IMR-90 (cell line): ENCODE measurements around the gene PCSK1N. TPM values are rescaled to one million over a fixed set of nuclear protein-coding genes. Genes with fewer than 3 reads are reported as not detected.

Source experiments
- ATAC-seq: fragments of 200-7000 bp; cut with Tn5 transposase; 2 replicates; pipeline ENCODE4 v1.9.1; 2020; ENCODE audit warnings: low read depth, mild to moderate bottlenecking, moderate library complexity
- BruUV-seq: library from RNA; stranded (reverse); fragments of 400-500 nt; replicated peaks from 2 replicates; lab custom pipeline; 2021; lab: Mats Ljungman, UMichigan
- CTCF ChIA-PET: fragments of 300-600 bp; formaldehyde crosslinking; extraction: SDS; loops from one replicate; lab custom pipeline; 2021; ENCODE audit warnings: antibody characterized with exemption; lab: Yijun Ruan, JAX
- POLR2A ChIA-PET: fragments of 300-600 bp; sonication (Branson Sonifier 250); formaldehyde crosslinking; loops from one replicate; lab custom pipeline; 2022; ENCODE audit warnings: antibody characterized with exemption; ENCODE audit not compliant: unreplicated experiment; lab: Charles Lee
- DNase-seq: peaks from one replicate; pipeline ENCODE4 v3.0.0; 2013
- H2AFZ ChIP-seq: replicated peaks from 2 replicates; pipeline ENCODE3; 2013; ENCODE audit warnings: low read length, mild to moderate bottlenecking; ENCODE audit not compliant: poor library complexity
- H2AK5ac ChIP-seq: 2 replicates; pipeline ENCODE4 v1.6.1; 2013; ENCODE audit warnings: low read depth, low read length, inconsistent platforms
- H2AK9ac ChIP-seq: replicated peaks from 2 replicates; pipeline ENCODE3; 2013; ENCODE audit warnings: mild to moderate bottlenecking, low read depth, low read length, moderate library complexity; ENCODE audit not compliant: poor library complexity
- H2BK120ac ChIP-seq: 2 replicates; pipeline ENCODE4 v1.6.1; 2013; ENCODE audit warnings: low read depth, low read length, inconsistent platforms
- H2BK15ac ChIP-seq: 3 replicates; pipeline ENCODE4 v1.6.1; 2013; ENCODE audit warnings: low read depth, low read length, inconsistent platforms
- H2BK20ac ChIP-seq: 2 replicates; pipeline ENCODE4 v1.6.1; 2013; ENCODE audit warnings: low read depth, mild to moderate bottlenecking, inconsistent platforms, low read length, moderate library complexity
- H2BK5ac ChIP-seq: 2 replicates; pipeline ENCODE4 v1.6.1; 2013; ENCODE audit warnings: mild to moderate bottlenecking, low read depth, low read length, inconsistent platforms; ENCODE audit not compliant: poor library complexity, severe bottlenecking
- H3K14ac ChIP-seq: replicated peaks from 2 replicates; pipeline ENCODE4 v1.6.1; 2013; ENCODE audit warnings: low read depth, low read length, inconsistent platforms
- H3K18ac ChIP-seq: 2 replicates; pipeline ENCODE4 v1.6.1; 2013; ENCODE audit warnings: low read depth, low read length, control low read depth
- H3K23ac ChIP-seq: 2 replicates; pipeline ENCODE4 v1.6.1; 2013; ENCODE audit warnings: low read depth, low read length, inconsistent platforms
- H3K27ac ChIP-seq: 2 replicates; pipeline ENCODE4 v1.5.1; 2013; ENCODE audit warnings: mild to moderate bottlenecking, control low read depth, low read length; ENCODE audit not compliant: insufficient read depth
- H3K27me3 ChIP-seq: 2 replicates; pipeline ENCODE4 v1.6.1; 2013; ENCODE audit warnings: low read length; ENCODE audit not compliant: control insufficient read depth, insufficient read depth
- H3K36me3 ChIP-seq: 2 replicates; pipeline ENCODE4 v1.6.1; 2013; ENCODE audit warnings: low read length, mixed read lengths; ENCODE audit not compliant: control insufficient read depth, insufficient read depth
- H3K4ac ChIP-seq: 2 replicates; pipeline ENCODE4 v1.6.1; 2013; ENCODE audit warnings: low read depth, low read length, inconsistent platforms
- H3K4me1 ChIP-seq: 2 replicates; pipeline ENCODE4 v1.6.1; 2013; ENCODE audit warnings: low read length, mixed read lengths; ENCODE audit not compliant: control insufficient read depth, insufficient read depth
- H3K4me2 ChIP-seq: 2 replicates; pipeline ENCODE4 v1.6.1; 2013; ENCODE audit warnings: low read depth, mild to moderate bottlenecking, control low read depth, low read length, moderate library complexity
- H3K4me3 ChIP-seq: 2 replicates; pipeline ENCODE4 v1.5.1; 2013; ENCODE audit warnings: low read depth, mild to moderate bottlenecking, control low read depth, low read length, moderate library complexity; ENCODE audit not compliant: insufficient read depth
- H3K56ac ChIP-seq: 2 replicates; pipeline ENCODE4 v1.6.1; 2013; ENCODE audit warnings: low read length, inconsistent platforms; ENCODE audit not compliant: insufficient read depth; ENCODE audit errors: extremely low read depth
- H3K79me1 ChIP-seq, 2 experiments: 2 replicates each; pipeline ENCODE4 v1.6.1; 2013; ENCODE audit warnings: low read length in 2 of 2, inconsistent platforms in 1 of 2, low read depth in 1 of 2
- H3K9ac ChIP-seq: 2 replicates; pipeline ENCODE4 v1.6.1; 2013; ENCODE audit warnings: low read depth, low read length, control low read depth
- H3K9me1 ChIP-seq: 2 replicates; pipeline ENCODE4 v1.6.1; 2013; ENCODE audit warnings: low read length, inconsistent platforms; ENCODE audit not compliant: insufficient read depth
- H3K9me3 ChIP-seq: 2 replicates; pipeline ENCODE4 v1.6.1; 2013; ENCODE audit warnings: low read length; ENCODE audit not compliant: control insufficient read depth, insufficient read depth
- H4K20me1 ChIP-seq: 2 replicates; pipeline ENCODE4 v1.6.1; 2013; ENCODE audit warnings: low read length, inconsistent platforms; ENCODE audit not compliant: insufficient read depth
- H4K5ac ChIP-seq: 2 replicates; pipeline ENCODE4 v1.6.1; 2013; ENCODE audit warnings: mild to moderate bottlenecking, low read depth, low read length, control low read depth
- H4K8ac ChIP-seq, 2 experiments: 2 replicates each; pipeline ENCODE4 v1.6.1; 2013; ENCODE audit warnings: low read depth in 2 of 2, low read length in 2 of 2, control low read depth in 1 of 2, inconsistent platforms in 1 of 2
- H4K91ac ChIP-seq: 2 replicates; pipeline ENCODE4 v1.6.1; 2013; ENCODE audit warnings: low read depth, low read length, inconsistent platforms; ENCODE audit not compliant: insufficient read depth
- CTCF ChIP-seq: conservative IDR thresholded peaks from 2 replicates; pipeline ENCODE4 v1.5.1; 2012; ENCODE audit warnings: mild to moderate bottlenecking, low read depth, low read length, improper control_type of control experiment
- ELK1 ChIP-seq: fragments of 150-350 bp; IDR thresholded peaks from 2 replicates; pipeline ENCODE4 v1.6.1; 2016; ENCODE audit warnings: low read depth, mild to moderate bottlenecking, low read length, moderate library complexity, borderline replicate concordance
- MAZ ChIP-seq: IDR thresholded peaks from 2 replicates; pipeline ENCODE4 v1.6.1; 2012; ENCODE audit warnings: low read depth, mild to moderate bottlenecking, low read length, improper control_type of control experiment, moderate library complexity, borderline replicate concordance
- MXI1 ChIP-seq: IDR thresholded peaks from 2 replicates; pipeline ENCODE4 v1.6.1; 2012; ENCODE audit warnings: low read depth, mild to moderate bottlenecking, low read length, moderate library complexity, borderline replicate concordance
- NFE2L2 ChIP-seq: fragments of 150-350 bp; IDR thresholded peaks from 2 replicates; pipeline ENCODE4 v1.6.1; 2016; ENCODE audit warnings: low read depth, mild to moderate bottlenecking, low read length
- RAD21 ChIP-seq: IDR thresholded peaks from 2 replicates; pipeline ENCODE4 v1.6.1; 2012; ENCODE audit warnings: low read length, improper control_type of control experiment
- WGBS, 2 experiments: methylation state at CpG; one replicate each; pipeline versions ENCODE4 v1.1.5 to v1.1.7; 2013; ENCODE audit warnings: missing lambda C conversion rate in 2 of 2; ENCODE audit not compliant: insufficient read length in 1 of 2; ENCODE audit errors: extremely low coverage in 2 of 2; 5-methylcytosine and 5-hydroxymethylcytosine counted together
- dilution Hi-C: fragments of 300-500 bp; cut with HindIII; formaldehyde crosslinking; loops from one replicate; pipeline ENCODE4 v1.14.3; 2018; ENCODE audit warnings: low sequenced_read_pairs; ENCODE audit not compliant: unreplicated experiment
- in situ Hi-C: fragments of 300-500 bp; cut with MboI; formaldehyde crosslinking; loops from 3 replicates; pipeline ENCODE4 v1.14.3; 2019; ENCODE audit warnings: low sequenced_read_pairs, inconsistent platforms, mixed read lengths
- intact Hi-C: fragments of 100-400 bp; cut with micrococcal nuclease; formaldehyde crosslinking; loops from 2 replicates; pipeline ENCODE4 v1.10.0; 2022
- polyA plus RNA-seq, 3 experiments: library from polyadenylated mRNA; depleted of rRNA; stranded (reverse); fragments of >200 nt; gene quantifications; 2 replicates each; pipeline ENCODE4 v1.2.3, GENCODE V29; 2012; ENCODE audit warnings: low replicate concordance in 1 of 3
- total RNA-seq: library from RNA; depleted of rRNA; stranded (reverse); fragments of >200 nt; gene quantifications from 2 replicates; pipeline ENCODE4 v1.2.3, GENCODE V29; 2012
- TF ChIP-seq, protein P1 (sequence below): fragments of 150-350 bp; IDR thresholded peaks from 2 replicates; pipeline ENCODE4 v1.6.1; 2017; ENCODE audit warnings: mild to moderate bottlenecking, antibody characterized with exemption, low read length, low read depth

PCSK1N gene
- total and polyA plus RNA-seq, 2 of the 4 experiments (the other 2 are of a cell fraction) = 0.12 TPM; not detected in 1

DNA sequence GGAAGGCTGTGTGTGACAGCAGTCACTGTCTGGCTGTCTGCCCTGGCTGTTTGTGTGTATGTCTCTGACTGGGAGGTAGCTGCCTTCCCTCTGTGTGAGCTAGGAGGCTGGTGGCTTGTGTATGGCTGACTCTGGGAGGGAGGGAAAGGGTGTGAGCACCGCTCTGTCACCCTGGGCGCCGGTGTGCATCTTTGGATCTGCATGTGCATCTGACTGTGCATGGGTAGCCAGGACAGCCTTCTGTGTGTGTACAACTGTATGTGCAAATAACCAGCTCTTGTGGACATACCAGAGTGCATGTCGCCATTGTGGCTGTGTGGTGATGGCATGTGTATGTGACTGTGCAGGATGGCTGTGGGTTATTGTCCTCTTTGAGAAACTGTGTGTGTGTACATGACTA, 16.5 kb downstream of the PCSK1N start:
- DNase-seq (no peak), ATAC-seq (no peak)
- no peak overlapping the region for H3K9ac ChIP-seq
- no peak overlapping the region for H2BK20ac ChIP-seq
- H3K14ac ChIP-seq = no peak overlapping the region
- no peak overlapping the region for H3K23ac ChIP-seq
- no peaks in the 10 kb centered on the region for H4K20me1 ChIP-seq
- H3K56ac ChIP-seq = no peak overlapping the region
- no peaks in the 10 kb centered on the region for H3K4me1 ChIP-seq
- TF ChIP-seq MAZ (no peak), MXI1 (no peak), CTCF (no peak), RAD21 (no peak), ELK1 (no peak), NFE2L2 (no peak)
- TF ChIP-seq, protein P1, sequence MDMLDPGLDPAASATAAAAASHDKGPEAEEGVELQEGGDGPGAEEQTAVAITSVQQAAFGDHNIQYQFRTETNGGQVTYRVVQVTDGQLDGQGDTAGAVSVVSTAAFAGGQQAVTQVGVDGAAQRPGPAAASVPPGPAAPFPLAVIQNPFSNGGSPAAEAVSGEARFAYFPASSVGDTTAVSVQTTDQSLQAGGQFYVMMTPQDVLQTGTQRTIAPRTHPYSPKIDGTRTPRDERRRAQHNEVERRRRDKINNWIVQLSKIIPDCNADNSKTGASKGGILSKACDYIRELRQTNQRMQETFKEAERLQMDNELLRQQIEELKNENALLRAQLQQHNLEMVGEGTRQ = no peak
- no peak overlapping the region for H2AK9ac ChIP-seq
- CTCF ChIA-PET = no interaction called here
- H3K27me3 ChIP-seq = no peaks in the 10 kb centered on the region
- no peak overlapping the region for H3K4me3 ChIP-seq
- POLR2A ChIA-PET = no interaction called here
- no peaks in the 10 kb centered on the region; the same call in 1 of the 2 replicates for H3K9me3 ChIP-seq
- no peak overlapping the region for H2BK15ac ChIP-seq
- no peaks in the 10 kb centered on the region for H3K79me1 ChIP-seq
- dilution Hi-C loops (no loop called here), intact Hi-C loops (no loop called here), in situ Hi-C loops (no loop called here)
- H3K9me1 ChIP-seq = no peaks in the 10 kb centered on the region
- 77% methylated on average over 3 of the region's 4 CpGs; no CpG with 5 or more reads in 1 of the 2 experiments for WGBS, 2 experiments
- H4K91ac ChIP-seq = no peak overlapping the region
- no peak overlapping the region for H3K4ac ChIP-seq
- no TSS peak for BruUV-seq
- no peak overlapping the region for H4K5ac ChIP-seq
- peaks cover 27% of the 10 kb centered on the region for H3K36me3 ChIP-seq
- no peak overlapping the region for H2AK5ac ChIP-seq
- no peak overlapping the region for H4K8ac ChIP-seq
- H3K18ac ChIP-seq = no peak overlapping the region
- no peak overlapping the region for H2AFZ ChIP-seq
- H2BK5ac ChIP-seq = no peak overlapping the region
- H3K4me2 ChIP-seq = no peak overlapping the region
- H2BK120ac ChIP-seq = no peak overlapping the region
- no peak overlapping the region for H3K27ac ChIP-seq
